CMK (cell line): ENCODE results near the gene TNN.

Experiments used
- DNase-seq: peaks from one replicate; pipeline ENCODE4 v3.0.0-alpha.2; 2010; ENCODE audit warnings: low read depth

Gene TNN

GRCh38 chr1:175178056-175178455, 110.4 kb downstream of the TNN start:
- DNase-seq = no peak

- DNase-seq = no peak
Observed at GRCh38 chr1:175178456-175178855, 110.8 kb downstream of the TNN start.

- DNase-seq = no peak
Observed at GRCh38 chr1:175179837-175180590, 112.4 kb downstream of the TNN start.

- no peak for DNase-seq
Observed at GRCh38 chr1:175182201-175182746, 114.6 kb downstream of the TNN start.

- no peak for DNase-seq
Observed at GRCh38 chr1:175183586-175183985, 116.0 kb downstream of the TNN start.

GRCh38 chr1:175185903-175186302, 118.3 kb downstream of the TNN start:
- DNase-seq = no peak

GRCh38 chr1:175186433-175187160, 119.0 kb downstream of the TNN start:
- no peak for DNase-seq

- no peak for DNase-seq
Observed at GRCh38 chr1:175188936-175189335, 121.3 kb downstream of the TNN start.

GRCh38 chr1:175191659-175192058, 124.0 kb downstream of the TNN start:
- DNase-seq = no peak

- DNase-seq = no peak
Observed at GRCh38 chr1:175192111-175192629, 124.5 kb downstream of the TNN start.

- DNase-seq = peak; percentile 35
Observed at GRCh38 chr1:175192630-175193526, 125.2 kb downstream of the TNN start, which contains the start of gene KIAA0040. Gene KIAA0040 (minus strand): TSS chr1:175192776. CDS start chr1:175161013, 31,763 bp downstream.

GRCh38 chr1:175193527-175193910, 125.9 kb downstream of the TNN start:
- DNase-seq = no peak

GRCh38 chr1:175195281-175195680, 127.6 kb downstream of the TNN start:
- DNase-seq = no peak

GRCh38 chr1:175195798-175196197, 128.2 kb downstream of the TNN start:
- no peak for DNase-seq

- no peak for DNase-seq
Observed at GRCh38 chr1:175197531-175197930, 129.9 kb downstream of the TNN start.
